Activated CD8-positive, alpha-beta memory T cell treated with anti-CD3 and anti-CD28 coated beads, Interleukin-2, amount 50 U/mL, for 24 hours (primary cell): ENCODE data around the gene RPL27A.
A peak's percentile ranks its signal among the peaks of the same experiment; 100 is the strongest.

ENCODE experiments used
- DNase-seq: peaks from one replicate; pipeline ENCODE4 v3.0.0-alpha.2; 2020; ENCODE audit errors: extremely low read depth

RPL27A gene

GRCh38 chr11:8674859-8675258, 7.7 kb upstream of the RPL27A start:
- no peak for DNase-seq

- DNase-seq: no peak
Measured at GRCh38 chr11:8676458-8676857, 6.1 kb upstream of the RPL27A start.

DNA sequence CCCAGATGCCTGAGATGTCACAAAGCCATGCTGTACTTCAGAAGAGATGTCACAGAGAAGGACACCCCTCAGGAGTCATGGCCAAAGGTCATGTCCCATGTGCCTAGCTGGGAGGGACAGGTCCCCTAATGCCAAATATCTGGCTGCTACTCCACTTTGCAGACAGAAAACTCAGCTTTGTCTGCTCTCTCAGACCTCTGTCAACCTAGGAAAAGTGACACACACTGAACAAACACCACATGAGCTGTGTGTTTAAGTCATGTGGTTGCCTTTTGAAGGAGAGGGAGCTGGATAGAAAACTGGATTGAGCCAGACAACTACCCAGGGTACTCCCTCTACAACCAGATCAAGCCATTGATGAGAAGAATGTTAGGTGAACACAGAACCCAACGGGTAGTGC, 3.6 kb upstream of the RPL27A start:
- no peak for DNase-seq

GRCh38 chr11:8681837-8682302, 722 bp upstream of the RPL27A start:
- no peak for DNase-seq

- DNase-seq: no peak
Measured at GRCh38 chr11:8683115-8683807, 669 bp downstream of the RPL27A start.

GRCh38 chr11:8684600-8685290, 2.2 kb downstream of the RPL27A start:
- DNase-seq: no peak

DNA sequence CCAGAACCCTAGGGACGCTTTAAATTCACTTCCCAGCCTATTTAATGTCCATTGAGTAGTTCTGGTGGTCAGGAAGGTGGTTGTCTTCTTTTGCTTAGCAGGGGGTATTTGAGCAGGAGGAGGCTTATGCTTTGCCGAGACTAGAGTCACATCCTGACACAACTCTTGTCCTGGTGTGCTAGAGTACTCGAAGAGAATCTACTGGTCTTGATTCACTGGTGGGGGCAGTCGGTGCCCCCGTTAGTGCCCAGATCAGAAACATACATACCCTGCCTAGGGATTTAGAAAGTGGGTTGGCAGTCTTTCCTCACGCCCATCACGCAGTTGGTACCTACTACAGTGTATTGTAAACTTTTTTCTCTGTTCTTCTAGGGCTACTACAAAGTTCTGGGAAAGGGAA, 2.7 kb downstream of the RPL27A start:
- no peak for DNase-seq

GRCh38 chr11:8685820-8686219, 3.2 kb downstream of the RPL27A start:
- DNase-seq: no peak

DNA sequence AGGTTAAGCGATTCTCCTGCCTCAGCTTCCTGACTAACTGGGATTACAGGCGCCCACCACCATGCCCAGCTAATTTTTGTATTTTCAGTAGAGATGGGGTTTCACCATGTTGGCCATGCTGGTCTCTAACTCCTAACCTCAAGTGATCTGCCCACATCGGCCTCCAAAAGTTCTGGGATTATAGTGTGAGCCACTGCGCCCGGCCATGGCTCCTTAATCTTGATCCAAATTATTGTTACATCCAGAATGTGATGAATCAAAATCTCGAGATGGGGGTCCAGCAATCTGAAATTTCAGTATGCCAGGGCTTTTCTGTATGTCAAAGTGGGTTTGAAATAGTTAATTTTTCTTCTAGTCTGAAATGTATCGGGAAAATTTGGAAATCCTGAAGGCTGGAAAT, 3.7 kb downstream of the RPL27A start:
- DNase-seq: no peak

DNA sequence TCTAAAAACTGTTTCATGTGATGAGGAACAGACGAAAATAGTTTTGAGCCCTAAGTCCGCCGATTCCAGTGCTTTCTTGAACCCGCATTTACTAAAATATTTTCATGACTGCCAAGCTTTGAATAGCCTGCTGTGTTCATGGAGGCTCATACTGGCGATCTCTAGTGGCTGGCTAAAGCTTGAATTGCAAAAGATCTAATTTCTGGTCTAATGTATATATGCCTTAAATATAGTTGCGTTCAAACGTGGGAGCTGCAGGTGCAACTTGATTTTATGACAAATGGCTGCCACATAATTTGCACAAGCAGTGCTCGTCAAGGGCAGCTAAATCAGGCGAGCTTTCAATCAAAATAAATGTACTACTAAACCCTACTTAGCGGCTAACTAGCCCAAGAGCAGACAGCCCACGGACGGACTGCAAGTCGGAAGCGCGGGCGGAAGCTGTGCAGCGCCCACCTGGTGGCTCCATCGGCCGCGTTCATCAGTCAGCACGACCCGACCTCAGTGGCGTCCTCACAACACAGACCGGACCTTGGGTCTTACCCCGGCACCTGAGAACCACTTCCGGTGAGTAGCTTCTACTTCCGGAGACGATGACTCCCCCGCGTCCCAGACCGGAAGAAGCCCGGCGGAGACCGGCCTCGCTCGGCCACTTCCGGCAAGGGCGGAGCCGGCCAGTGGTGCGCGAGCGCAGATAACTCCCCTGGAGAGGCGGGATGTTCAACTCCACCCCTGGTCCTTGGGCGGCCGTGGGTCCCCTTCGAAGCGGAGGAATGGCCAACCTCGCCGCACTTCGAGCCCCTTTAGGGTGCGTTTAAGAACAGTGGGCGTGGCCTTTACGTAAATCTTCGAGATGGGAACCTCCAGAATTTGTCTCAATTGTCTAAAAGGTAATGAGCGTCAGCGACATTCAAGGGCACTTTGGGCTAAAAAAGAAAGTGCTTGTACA, 6.1 kb downstream of the RPL27A start:
- DNase-seq: peak; percentile 80

GRCh38 chr11:8689726-8690255, 7.2 kb downstream of the RPL27A start:
- no peak for DNase-seq

DNA sequence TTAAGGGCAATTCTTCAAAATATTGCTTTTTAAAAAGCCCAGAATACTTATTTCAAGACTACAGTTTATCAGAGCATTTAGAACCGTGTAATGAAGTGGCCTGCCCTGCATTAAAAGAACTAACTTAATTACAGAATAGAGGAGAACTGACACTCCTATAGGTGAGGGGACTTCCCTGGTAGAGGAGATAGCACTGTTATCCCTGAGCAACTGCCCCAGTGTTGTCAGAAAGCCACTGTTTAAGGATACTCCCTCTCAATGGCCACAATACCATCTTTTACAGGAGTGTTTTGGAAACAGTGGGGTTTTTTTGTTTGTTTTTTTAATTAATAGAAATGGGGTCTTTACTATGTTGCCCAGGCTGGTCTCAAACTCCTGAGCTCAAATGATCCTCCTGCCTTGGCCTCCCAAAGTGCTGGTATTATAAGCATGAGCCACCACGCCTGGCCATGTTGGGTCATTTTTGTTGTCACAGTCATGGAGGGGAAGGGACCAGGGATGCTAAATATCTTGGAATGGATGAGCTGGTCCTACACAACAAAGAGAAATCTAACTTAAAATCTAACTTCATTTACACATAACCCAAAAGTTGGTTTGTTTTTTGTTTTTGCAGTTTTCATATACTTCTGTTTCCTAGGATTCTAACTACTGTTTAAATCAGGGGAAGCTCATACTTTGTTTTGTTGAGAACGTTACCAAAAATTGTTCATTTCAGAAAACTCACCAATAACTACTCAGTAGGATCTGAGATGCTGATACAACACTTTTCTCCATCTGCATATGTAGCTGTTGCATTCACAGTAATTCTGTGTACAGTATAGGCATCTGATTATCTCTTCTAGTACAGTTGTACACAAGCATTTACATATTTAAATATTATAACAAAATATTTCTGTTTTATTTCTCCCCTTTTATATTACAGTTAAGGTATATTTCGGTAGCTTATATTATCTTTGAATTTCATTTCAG, 8.1 kb downstream of the RPL27A start:
- no peak for DNase-seq

DNA sequence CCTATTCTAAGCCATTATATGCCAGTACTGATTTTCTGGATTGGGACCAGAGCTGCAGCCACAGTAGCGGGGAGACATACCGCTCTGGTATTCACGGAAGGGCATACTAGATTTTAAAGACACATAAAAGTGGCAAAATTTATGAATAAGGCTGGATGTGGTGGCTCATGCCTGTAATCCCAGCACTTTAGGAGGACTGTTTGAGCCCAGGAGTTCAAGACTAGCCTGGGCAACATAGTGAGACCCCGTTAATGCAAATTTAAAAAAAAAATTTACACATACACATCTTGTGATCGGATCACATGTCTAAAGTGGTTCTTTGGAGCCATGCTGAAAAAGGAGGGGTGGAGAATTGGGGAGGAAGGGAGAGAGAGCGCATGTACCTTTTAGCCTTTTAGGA, 9.0 kb downstream of the RPL27A start:
- no peak for DNase-seq

DNA sequence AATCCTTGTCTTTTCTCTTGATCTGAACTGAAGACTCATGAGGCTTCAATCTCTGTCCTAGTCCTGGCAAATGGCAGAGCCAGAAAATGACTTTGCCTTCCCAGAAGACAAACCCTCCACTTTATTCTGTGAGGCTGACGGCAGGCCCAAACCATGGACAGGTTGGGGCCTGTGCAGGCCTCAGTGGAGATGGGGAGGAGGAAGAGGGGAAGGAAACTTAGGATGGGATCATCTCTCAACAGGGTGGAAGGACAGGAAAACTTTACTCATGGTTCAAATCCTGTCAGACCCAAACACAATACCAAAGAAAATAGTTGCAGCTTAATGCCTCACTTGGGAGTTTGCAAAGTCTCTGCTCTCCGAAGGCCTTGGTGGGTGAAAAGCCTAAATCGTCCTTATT, 9.8 kb downstream of the RPL27A start:
- no peak for DNase-seq

DNA sequence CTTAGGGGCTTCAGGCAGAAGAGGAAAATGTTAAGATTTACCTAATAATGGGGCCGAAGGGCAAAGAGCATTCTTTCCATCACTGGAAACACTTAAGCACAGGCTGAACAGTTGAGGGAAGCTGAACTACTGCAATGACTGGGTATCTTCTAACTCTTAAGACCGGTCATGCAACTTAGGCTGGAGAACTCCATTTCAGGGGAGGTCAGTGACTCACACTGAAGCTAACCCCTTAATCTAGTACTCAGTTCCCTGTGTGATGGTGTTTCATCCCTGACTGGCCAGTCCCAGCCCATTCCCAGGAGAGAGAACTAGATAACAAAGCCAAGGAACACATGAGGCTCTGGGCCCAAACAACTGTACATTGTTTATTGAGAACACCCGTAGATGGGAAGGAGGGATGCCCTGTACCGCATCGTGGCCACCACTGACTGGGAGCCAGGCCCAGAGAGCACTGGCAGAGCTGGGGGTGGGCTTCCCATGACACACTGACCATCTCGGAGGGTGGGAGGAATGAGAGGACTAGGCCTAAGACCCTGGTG, 10.5 kb downstream of the RPL27A start:
- no peak for DNase-seq

DNA sequence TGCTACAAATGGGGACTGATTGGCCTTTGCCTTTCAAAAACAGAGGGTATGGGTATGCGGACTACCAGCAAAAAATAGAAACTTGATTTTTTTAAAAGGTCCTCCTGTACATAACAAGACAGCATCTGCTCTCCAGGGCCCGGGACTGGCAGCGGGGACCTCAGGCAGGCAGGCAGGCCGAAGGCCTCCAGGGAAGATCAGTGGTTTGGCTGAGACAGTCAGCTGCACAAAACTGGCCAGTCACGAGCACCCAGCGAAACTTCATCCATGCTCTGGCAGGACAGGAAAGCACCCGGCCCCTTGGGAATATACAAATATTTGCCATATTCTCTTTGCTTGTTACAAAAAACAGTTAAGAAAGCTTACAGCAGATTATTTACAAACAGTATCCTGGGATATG, 11.0 kb downstream of the RPL27A start:
- no peak for DNase-seq

DNA sequence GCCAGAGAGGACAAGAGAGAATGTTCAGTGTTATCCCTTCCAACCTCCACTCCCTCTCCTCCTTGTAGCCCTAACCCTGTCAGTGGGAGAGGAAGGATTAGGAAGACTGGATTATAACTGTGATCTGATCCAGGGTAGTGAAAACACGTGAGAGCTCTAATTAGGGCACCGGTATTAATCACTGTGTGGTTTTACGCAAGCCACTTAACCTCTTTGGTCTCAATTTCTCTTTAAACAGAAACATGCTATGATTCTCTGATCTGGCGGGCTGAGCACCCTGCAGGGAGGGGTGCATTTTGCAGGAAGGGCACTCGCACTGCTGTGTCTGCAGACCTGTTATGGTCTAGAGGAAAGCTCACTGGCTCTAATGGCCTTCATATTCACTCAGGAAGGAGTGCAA, 11.5 kb downstream of the RPL27A start:
- DNase-seq: no peak

- DNase-seq: no peak
Measured at GRCh38 chr11:8697054-8697453, 14.5 kb downstream of the RPL27A start.

DNA sequence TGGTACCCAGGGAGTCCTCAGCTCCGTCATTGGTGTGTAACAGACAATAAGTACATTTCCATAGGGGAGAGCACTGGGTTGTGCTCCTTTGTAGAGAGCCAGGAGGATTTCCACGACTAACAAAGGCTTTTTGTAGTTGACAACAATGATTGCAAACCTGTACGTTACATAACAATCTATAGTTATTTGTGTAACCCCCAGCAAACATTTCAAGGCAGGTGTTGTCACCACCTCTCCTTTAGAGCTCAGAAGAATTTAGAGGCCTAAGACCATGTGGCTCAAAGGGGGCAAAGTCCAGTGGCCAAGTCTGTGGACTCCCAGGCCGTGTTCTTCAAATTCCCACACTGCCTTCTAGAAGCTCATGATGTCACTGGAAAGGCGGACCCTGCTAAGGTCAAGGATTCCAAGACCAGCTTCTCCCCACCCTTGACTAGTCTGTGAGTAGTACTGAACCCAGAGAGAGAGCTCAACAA, 15.8 kb downstream of the RPL27A start:
- no peak for DNase-seq

GRCh38 chr11:8698917-8699441, 16.4 kb downstream of the RPL27A start:
- DNase-seq: no peak
